HepG2 (cell line): ENCODE measurements around the gene RGN. TPM values are rescaled to one million over a fixed set of nuclear protein-coding genes. Genes with fewer than 3 reads are reported as not detected.
A peak's percentile ranks its signal among the peaks of the same experiment; 100 is the strongest.

Experiments used
- ATAC-seq: fragments of 200-7000 bp; cut with Tn5 transposase; 3 replicates; pipeline ENCODE4 v1.9.1; 2020; ENCODE audit warnings: mild to moderate bottlenecking, moderate library complexity
- BruUV-seq: library from RNA; stranded (reverse); fragments of 400-500 nt; replicated peaks from 2 replicates; lab custom pipeline; 2021; lab: Mats Ljungman, UMichigan
- CTCF ChIA-PET: fragments of 300-600 bp; formaldehyde crosslinking; extraction: SDS; loops from one replicate; lab custom pipeline; 2021; ENCODE audit warnings: low total read pairs, inconsistent platforms, low intra/inter-chr PET ratio; lab: Yijun Ruan, JAX
- POLR2A ChIA-PET: fragments of 350-600 bp; sonication (Branson Sonifier 250); formaldehyde crosslinking; loops from one replicate; lab custom pipeline; 2020; ENCODE audit warnings: antibody characterized with exemption, inconsistent platforms; lab: Yijun Ruan, JAX
- DNase-seq: peaks from one replicate; pipeline ENCODE4 v3.0.0-alpha.2; 2015; ENCODE audit warnings: low spot score
- FAIRE-seq: peaks from 3 replicates; lab custom pipeline; 2011; peaks lifted over from hg19 to GRCh38; lab: Jason Lieb, UNC
- H2AFZ ChIP-seq: one replicate; pipeline ENCODE4 v1.6.1; 2011; ENCODE audit warnings: low read length, inconsistent platforms
- H3K27ac ChIP-seq: fragments of 300-600 bp; 3 replicates; pipeline ENCODE4 v1.8.0; 2011; ENCODE audit warnings: mixed run types, mild to moderate bottlenecking, mixed read lengths, low read length, inconsistent platforms; ENCODE audit not compliant: insufficient read depth; ENCODE audit errors: extremely low read length
- H3K27me3 ChIP-seq, 2 experiments: fragments of 200-600 bp in 1 of 2; 2 replicates in 1 of 2; 3 replicates in 1 of 2; pipeline versions ENCODE4 v1.6.0 to v1.8.0; 2011; ENCODE audit warnings: low read length in 2 of 2, mild to moderate bottlenecking in 2 of 2, moderate library complexity in 2 of 2, inconsistent platforms in 1 of 2; ENCODE audit not compliant: insufficient read depth in 2 of 2, control insufficient read depth in 1 of 2
- H3K36me3 ChIP-seq, 2 experiments: fragments of 200-600 bp in 1 of 2; replicated peaks in 1 of 2; 2 replicates in 1 of 2; 3 replicates in 1 of 2; pipeline versions ENCODE4 v1.5.1 to v1.8.0; 2011; ENCODE audit warnings: low read length in 2 of 2, inconsistent platforms in 1 of 2; ENCODE audit not compliant: insufficient read depth in 2 of 2, control insufficient read depth in 1 of 2
- H3K4me1 ChIP-seq: 2 replicates; pipeline ENCODE4 v1.5.1; 2012; ENCODE audit warnings: low read length, inconsistent platforms; ENCODE audit not compliant: insufficient read depth
- H3K4me2 ChIP-seq: 2 replicates; pipeline ENCODE4 v1.6.0; 2011; ENCODE audit warnings: low read depth, low read length, inconsistent platforms
- H3K4me3 ChIP-seq, 3 experiments: fragments of 200-600 bp in 1 of 3; sonication (generic), shearing (Covaris generic) in 1 of 3; replicated peaks in 1 of 3; 2 replicates each; pipeline ENCODE4 v1.5.1; 2011 to 2016; ENCODE audit warnings: low read length in 3 of 3, inconsistent platforms in 2 of 3, low read depth in 2 of 3, mild to moderate bottlenecking in 2 of 3, control low read depth in 1 of 3, mixed read lengths in 1 of 3; ENCODE audit not compliant: insufficient read depth in 1 of 3
- H3K79me2 ChIP-seq: one replicate; pipeline ENCODE4 v1.6.1; 2011; ENCODE audit warnings: low read length, inconsistent platforms; ENCODE audit not compliant: insufficient read depth
- H3K9ac ChIP-seq: 2 replicates; pipeline ENCODE4 v1.6.0; 2011; ENCODE audit warnings: mild to moderate bottlenecking, low read depth, low read length, inconsistent platforms; ENCODE audit not compliant: insufficient read depth
- H3K9me3 ChIP-seq: 2 replicates; pipeline ENCODE4 v1.5.1; 2012; ENCODE audit warnings: mild to moderate bottlenecking, low read length
- H4K20me1 ChIP-seq: 2 replicates; pipeline ENCODE4 v1.6.0; 2011; ENCODE audit warnings: inconsistent platforms, mild to moderate bottlenecking, low read length, moderate library complexity; ENCODE audit not compliant: insufficient read depth
- ATF3 ChIP-seq: sonication (generic); formaldehyde crosslinking; IDR thresholded peaks from 2 replicates; pipeline ENCODE4 v1.4.0; 2020; ENCODE audit warnings: missing genetic modification reagents
- ETV5 ChIP-seq: IDR thresholded peaks from 2 replicates; pipeline ENCODE4 v1.6.1; 2018; ENCODE audit warnings: missing biosample characterization, missing genetic modification reagents, inconsistent platforms, borderline replicate concordance
- KMT2B ChIP-seq: IDR thresholded peaks from 2 replicates; pipeline ENCODE4 v1.6.1; 2016; ENCODE audit warnings: missing genetic modification reagents, missing compliant biosample characterization
- MAF1 ChIP-seq: sonication (generic); formaldehyde crosslinking; IDR thresholded peaks from 2 replicates; pipeline ENCODE4 v1.5.0; 2020; ENCODE audit warnings: missing genetic modification reagents, borderline replicate concordance
- MYC ChIP-seq: sonication (generic); formaldehyde crosslinking; IDR thresholded peaks from 2 replicates; pipeline ENCODE4 v1.9.0; 2021; ENCODE audit warnings: missing genetic modification reagents, borderline replicate concordance
- NCOA5 ChIP-seq: sonication (generic); formaldehyde crosslinking; IDR thresholded peaks from 2 replicates; pipeline ENCODE4 v1.4.0; 2020; ENCODE audit warnings: missing genetic modification reagents
- NR3C1 ChIP-seq: sonication (generic); formaldehyde crosslinking; IDR thresholded peaks from 2 replicates; pipeline ENCODE4 v1.4.0; 2020; ENCODE audit warnings: missing genetic modification reagents
- RXRB ChIP-seq: IDR thresholded peaks from 2 replicates; pipeline ENCODE4 v1.6.1; 2016; ENCODE audit warnings: borderline replicate concordance, missing genetic modification reagents, missing compliant biosample characterization
- SALL2 ChIP-seq: sonication (generic); formaldehyde crosslinking; IDR thresholded peaks from 2 replicates; pipeline ENCODE4 v1.8.1; 2023; ENCODE audit warnings: mild to moderate bottlenecking, missing genetic modification reagents, inconsistent platforms
- SIN3A ChIP-seq: IDR thresholded peaks from 2 replicates; pipeline ENCODE4 v1.6.1; 2011; ENCODE audit warnings: low read depth, mild to moderate bottlenecking, control low read depth, low read length, borderline replicate concordance
- SOX6 ChIP-seq, 2 experiments: fragments of 450-650 bp in 1 of 2; sonication (generic) in 1 of 2; formaldehyde crosslinking in 1 of 2; IDR thresholded peaks; 2 replicates each; pipeline versions ENCODE4 v1.4.0 to v1.6.1; 2017 to 2020; ENCODE audit warnings: antibody characterized with exemption in 1 of 2, mild to moderate bottlenecking in 1 of 2, missing genetic modification reagents in 1 of 2
- SP140L ChIP-seq: sonication (generic); formaldehyde crosslinking; IDR thresholded peaks from 2 replicates; pipeline ENCODE4 v1.4.0; 2020; ENCODE audit warnings: missing genetic modification reagents, borderline replicate concordance
- ZBTB37 ChIP-seq: sonication (generic); formaldehyde crosslinking; IDR thresholded peaks from 2 replicates; pipeline ENCODE4 v1.4.0; 2020; ENCODE audit warnings: mild to moderate bottlenecking, missing genetic modification reagents
- ZFP36L1 ChIP-seq: sonication (generic); formaldehyde crosslinking; IDR thresholded peaks from 2 replicates; pipeline ENCODE4 v1.8.0; 2022; ENCODE audit warnings: mild to moderate bottlenecking, missing genetic modification reagents, moderate library complexity
- ZNF142 ChIP-seq: sonication (generic); formaldehyde crosslinking; IDR thresholded peaks from 2 replicates; pipeline ENCODE4 v1.4.0; 2020; ENCODE audit warnings: missing genetic modification reagents
- ZNF292 ChIP-seq: sonication (generic); formaldehyde crosslinking; IDR thresholded peaks from 2 replicates; pipeline ENCODE4 v1.8.1; 2022; ENCODE audit warnings: mild to moderate bottlenecking, low read depth, missing genetic modification reagents, borderline replicate concordance
- ZNF34 ChIP-seq: sonication (generic); formaldehyde crosslinking; IDR thresholded peaks from 2 replicates; pipeline ENCODE4 v1.4.0; 2020; ENCODE audit warnings: mild to moderate bottlenecking, missing genetic modification reagents, borderline replicate concordance
- ZNF557 ChIP-seq: sonication (generic); formaldehyde crosslinking; IDR thresholded peaks from 2 replicates; pipeline ENCODE4 v1.4.0; 2020; ENCODE audit warnings: missing genetic modification reagents
- whole genome bisulfite sequencing: methylation state at CpG from one replicate; pipeline ENCODE4 v1.1.6; 2017; ENCODE audit warnings: low lambda C conversion rate; 5-methylcytosine and 5-hydroxymethylcytosine counted together
- in situ Hi-C: cut with HindIII; loops from 2 replicates; pipeline ENCODE4 v1.10.0; 2017; ENCODE audit warnings: low pct_unique_long_range_greater_than_20kb; ENCODE audit not compliant: extremely low pct_ligation_motif_present
- intact Hi-C: fragments of 100-400 bp; cut with micrococcal nuclease; formaldehyde crosslinking; loops from one replicate; pipeline ENCODE4 v1.10.0; 2022; ENCODE audit not compliant: unreplicated experiment
- polyA plus RNA-seq, 8 experiments: library from polyadenylated mRNA; depleted of rRNA in 3 of 8; stranded (reverse) in 7 of 8; unstranded in 1 of 8; fragments of >200 nt; fragmentation: Illumina TruSeq in 4 of 8; extraction: Trizol in 4 of 8; gene quantifications; 2 replicates each; pipeline versions ENCODE4 v1.2.1 to v1.2.3, GENCODE V29; 2011 to 2016; ENCODE audit warnings: low read depth in 4 of 8, missing spikeins in 1 of 8, mixed read lengths in 1 of 8; ENCODE audit not compliant: insufficient read depth in 1 of 8
- total RNA-seq, 5 experiments: library from RNA; depleted of rRNA; stranded (reverse); fragments of >200 nt; fragmentation: Illumina TruSeq; extraction: Trizol; gene quantifications; 2 replicates each; pipeline ENCODE4 v1.2.3, GENCODE V29; 2016; ENCODE audit warnings: low read depth in 1 of 5

RGN gene
- total and polyA plus RNA-seq, 2 of the 13 experiments (the other 11 are each of a cell fraction or from before 2014, with no cell fraction given): 19.6 to 74.4 TPM

GRCh38 chrX:47080915-47081236 is 2.6 kb downstream of the RGN start:
- H3K9ac ChIP-seq: peak overlapping the region; percentile 32; the same call in 1 of the 2 replicates
- no peak overlapping the region for H2AFZ ChIP-seq
- intact Hi-C loops: loop anchor here (5.0 kb wide), 1 partner anchor 179 kb away; no protein-coding TSS in a partner anchor
- DNase-seq: no peak
- BruUV-seq: no TSS peak
- no peaks in the 10 kb centered on the region for H3K79me2 ChIP-seq
- no peaks in the 10 kb centered on the region for H4K20me1 ChIP-seq
- in situ Hi-C loops: no loop called here
- H3K4me2 ChIP-seq: peak overlapping the region; percentile 75
- ChIA-PET POLR2A (interaction anchor here (0.9 to 4.1 kb wide), 8 partner anchors 12 to 162 kb away, joined by 3 to 31 read pairs (median 4); no protein-coding TSS in a partner anchor), CTCF (no interaction called here)
- WGBS: 0% methylated on average over 5 of the region's 5 CpGs
- FAIRE-seq: no peak
- H3K4me1 ChIP-seq: peaks cover 43% of the 10 kb centered on the region
- peak overlapping the region; percentile 15 to 43 (median 23); a peak in 3 of 6 replicates for H3K4me3 ChIP-seq
- H3K27ac ChIP-seq: peak overlapping the region; percentile 96
- H3K36me3 ChIP-seq: no peaks in the 10 kb centered on the region; a peak in 1 of 5 replicates
- H3K27me3 ChIP-seq: no peaks in the 10 kb centered on the region
- H3K9me3 ChIP-seq: no peaks in the 10 kb centered on the region
- peak; percentile 34; the same call in 2 of the 3 replicates for ATAC-seq
- no peak for TF ChIP-seq ZNF34 (CRISPR knock-in tag)
- TF ChIP-seq KMT2B (CRISPR knock-in tag): no peak
- TF ChIP-seq RXRB (CRISPR knock-in tag): peak; percentile 64; the same call in 1 of the 2 replicates
- no peak for TF ChIP-seq ZNF142 (CRISPR knock-in tag)
- 0 out of 2 replicates have a peak, but pooled peaks have one; percentile 50 for TF ChIP-seq ZFP36L1 (CRISPR knock-in tag)
- no peak for TF ChIP-seq SP140L
- no peak for TF ChIP-seq MYC (CRISPR knock-in tag)
- TF ChIP-seq SALL2 (CRISPR knock-in tag): no peak
- 0 out of 2 replicates have a peak, but pooled peaks have one; percentile 22 for TF ChIP-seq ZNF292 (CRISPR knock-in tag)
- TF ChIP-seq SOX6 (IDR thresholded peaks at IDR 0.05): no peak
- peak; percentile 46; the same call in 1 of the 2 replicates for TF ChIP-seq SOX6 (CRISPR knock-in tag; IDR thresholded peaks at IDR 0.05)
- no peak for TF ChIP-seq MAF1 (CRISPR knock-in tag)
- TF ChIP-seq ETV5: 0 out of 2 replicates have a peak, but pooled peaks have one; percentile 1
- TF ChIP-seq NCOA5: no peak
- TF ChIP-seq ATF3 (CRISPR knock-in tag): no peak
- TF ChIP-seq SIN3A: no peak
- 0 out of 2 replicates have a peak, but pooled peaks have one; percentile 39 for TF ChIP-seq ZBTB37
- no peak for TF ChIP-seq ZNF557
- TF ChIP-seq NR3C1 (CRISPR knock-in tag): no peak
